HCT116 (cell line): ENCODE data around the gene MYEOV. TPM values are rescaled to one million over a fixed set of nuclear protein-coding genes. Genes with fewer than 3 reads are reported as not detected.

ENCODE experiments used
- ATAC-seq: fragments of 200-7000 bp; cut with Tn5 transposase; 2 replicates; pipeline ENCODE4 v1.9.1; 2020; ENCODE audit warnings: mild to moderate bottlenecking, moderate library complexity
- BruUV-seq: library from RNA; stranded (reverse); fragments of 400-500 nt; replicated peaks from 2 replicates; lab custom pipeline; 2021; lab: Mats Ljungman, UMichigan
- CTCF ChIA-PET: fragments of 300-600 bp; sonication (Branson Sonifier 250); formaldehyde crosslinking; loops from one replicate; lab custom pipeline; 2021; ENCODE audit warnings: antibody characterized with exemption; lab: Charles Lee
- POLR2A ChIA-PET: fragments of 300-600, 350-600 bp; sonication (Branson Sonifier 250); formaldehyde crosslinking; loops from one replicate; lab custom pipeline; 2021; ENCODE audit warnings: antibody characterized with exemption; lab: Charles Lee
- RAD21 ChIA-PET, 2 experiments: fragments of 300-600 bp; sonication (Branson Sonifier 250); formaldehyde crosslinking; loops; one replicate each; lab custom pipeline; 2023; ENCODE audit warnings: low total read pairs in 2 of 2; ENCODE audit not compliant: uncharacterized antibody in 2 of 2, unreplicated experiment in 2 of 2, low non-redundant PET in 1 of 2; lab: Charles Lee
- DNase-seq: peaks from one replicate; pipeline ENCODE4 v3.0.0-alpha.2; 2010; ENCODE audit warnings: low read depth, low spot score
- H2AFZ ChIP-seq: fragments of 200-600 bp; shearing (Covaris generic), sonication (generic); 2 replicates; pipeline ENCODE4 v1.6.1; 2017; ENCODE audit warnings: low read depth, mixed run types, mixed read lengths, antibody characterized with exemption, low read length; ENCODE audit not compliant: poor library complexity, severe bottlenecking
- H3K27ac ChIP-seq: 2 replicates; pipeline ENCODE4 v1.5.1; 2012; ENCODE audit warnings: low read depth, low read length
- H3K27me3 ChIP-seq: fragments of 200-600 bp; sonication (generic); 2 replicates; pipeline ENCODE4 v1.6.1; 2016; ENCODE audit warnings: mixed run types, low read length, mixed read lengths; ENCODE audit not compliant: insufficient read depth
- H3K36me3 ChIP-seq, 2 experiments: fragments of 200-500 bp in 1 of 2; fragments of 200-600 bp in 1 of 2; sonication (Bioruptor generic) in 1 of 2; sonication (generic) in 1 of 2; 2 replicates each; pipeline versions ENCODE4 v1.5.1 to v1.6.1; 2014 to 2016; ENCODE audit warnings: low read length in 2 of 2, inconsistent platforms in 1 of 2, mixed read lengths in 1 of 2, mixed run types in 1 of 2; ENCODE audit not compliant: insufficient read depth in 2 of 2, control insufficient read depth in 1 of 2
- H3K4me1 ChIP-seq, 2 experiments: fragments of 200-600 bp in 1 of 2; sonication (generic) in 1 of 2; 2 replicates each; pipeline versions ENCODE4 v1.5.1 to v1.6.1; 2012 to 2017; ENCODE audit warnings: low read length in 2 of 2, inconsistent platforms in 1 of 2, mild to moderate bottlenecking in 1 of 2, mixed read lengths in 1 of 2, mixed run types in 1 of 2, moderate library complexity in 1 of 2; ENCODE audit not compliant: insufficient read depth in 2 of 2, control insufficient read depth in 1 of 2
- H3K4me2 ChIP-seq: fragments of 200-600 bp; sonication (generic); 2 replicates; pipeline ENCODE4 v1.6.1; 2017; ENCODE audit warnings: mixed run types, low read length, mixed read lengths
- H3K4me3 ChIP-seq, 2 experiments: fragments of 200-600 bp in 1 of 2; sonication (generic) in 1 of 2; replicated peaks in 1 of 2; 2 replicates each; pipeline ENCODE4 v1.5.1; 2011 to 2016; ENCODE audit warnings: low read length in 2 of 2, control low read depth in 1 of 2, low read depth in 1 of 2, mild to moderate bottlenecking in 1 of 2, mixed read lengths in 1 of 2, mixed run types in 1 of 2
- H3K79me2 ChIP-seq: fragments of 200-600 bp; sonication (generic); 2 replicates; pipeline ENCODE4 v1.6.1; 2017; ENCODE audit warnings: mild to moderate bottlenecking, mixed run types, low read length, moderate library complexity, mixed read lengths; ENCODE audit not compliant: insufficient read depth
- H3K9ac ChIP-seq: fragments of 200-600 bp; sonication (generic); 2 replicates; pipeline ENCODE4 v1.6.1; 2016; ENCODE audit warnings: low read length, mixed read lengths
- H3K9me2 ChIP-seq: fragments of 200-600 bp; sonication (generic), shearing (Covaris generic); 2 replicates; pipeline ENCODE4 v1.6.1; 2017; ENCODE audit warnings: mixed run types, mild to moderate bottlenecking, moderate library complexity; ENCODE audit not compliant: insufficient read depth
- H3K9me3 ChIP-seq, 2 experiments: fragments of 200-500 bp in 1 of 2; fragments of 200-600 bp in 1 of 2; sonication (Bioruptor generic) in 1 of 2; sonication (generic) in 1 of 2; 2 replicates each; pipeline ENCODE4 v1.6.1; 2014 to 2017; ENCODE audit warnings: low read length in 2 of 2, mixed read lengths in 2 of 2, inconsistent platforms in 1 of 2, low read depth in 1 of 2, mild to moderate bottlenecking in 1 of 2, mixed run types in 1 of 2, moderate library complexity in 1 of 2; ENCODE audit not compliant: control insufficient read depth in 1 of 2, insufficient read depth in 1 of 2
- H4K20me1 ChIP-seq: fragments of 200-600 bp; sonication (generic), shearing (Covaris generic); 2 replicates; pipeline ENCODE4 v1.6.1; 2017; ENCODE audit warnings: mixed run types, mild to moderate bottlenecking, moderate library complexity; ENCODE audit not compliant: insufficient read depth
- CBX3 ChIP-seq: IDR thresholded peaks from 2 replicates; pipeline ENCODE4 v1.6.1; 2012; ENCODE audit warnings: low read depth
- CEBPB ChIP-seq: IDR thresholded peaks from 2 replicates; pipeline ENCODE4 v1.6.1; 2012; ENCODE audit warnings: low read depth
- EGR1 ChIP-seq: IDR thresholded peaks from 2 replicates; pipeline ENCODE4 v1.6.1; 2012; ENCODE audit warnings: low read depth
- EZH2 ChIP-seq: fragments of 200-600 bp; sonication (generic); IDR thresholded peaks from 2 replicates; pipeline ENCODE4 v1.6.1; 2017; ENCODE audit warnings: antibody characterized with exemption, mixed run types
- EZH2phosphoT487 ChIP-seq: fragments of 200-600 bp; IDR thresholded peaks from 2 replicates; pipeline ENCODE4 v1.6.1; 2018; ENCODE audit warnings: antibody characterized with exemption, borderline replicate concordance
- FOSL1 ChIP-seq: IDR thresholded peaks from 2 replicates; pipeline ENCODE4 v1.6.1; 2012; ENCODE audit warnings: low read depth
- JUND ChIP-seq: IDR thresholded peaks from 2 replicates; pipeline ENCODE4 v1.6.1; 2012
- POLR2A ChIP-seq: IDR thresholded peaks from 2 replicates; pipeline ENCODE4 v1.7.0; 2011; ENCODE audit warnings: borderline replicate concordance; ENCODE audit not compliant: insufficient read depth, insufficient read length; ENCODE audit errors: extremely low read depth
- POLR2AphosphoS5 ChIP-seq: IDR thresholded peaks from 2 replicates; pipeline ENCODE4 v1.6.1; 2011; ENCODE audit warnings: mild to moderate bottlenecking, low read depth, low read length, moderate library complexity
- RAD21 ChIP-seq: IDR thresholded peaks from 2 replicates; pipeline ENCODE4 v1.6.1; 2012; ENCODE audit warnings: low read depth, mild to moderate bottlenecking
- SIN3A ChIP-seq: IDR thresholded peaks from 2 replicates; pipeline ENCODE4 v1.6.1; 2012; ENCODE audit warnings: low read depth
- SP1 ChIP-seq: IDR thresholded peaks from 2 replicates; pipeline ENCODE4 v1.6.1; 2012; ENCODE audit warnings: low read depth
- SRF ChIP-seq: IDR thresholded peaks from 2 replicates; pipeline ENCODE4 v1.6.1; 2012; ENCODE audit warnings: low read depth
- YY1 ChIP-seq: IDR thresholded peaks from 2 replicates; pipeline ENCODE4 v1.6.1; 2011; ENCODE audit warnings: low read length, low read depth, moderate library complexity, mild to moderate bottlenecking; ENCODE audit not compliant: insufficient replicate concordance; ENCODE audit errors: extremely low read depth
- ZFX ChIP-seq: fragments of 450-650 bp; IDR thresholded peaks from 2 replicates; pipeline ENCODE4 v1.6.1; 2017
- ZNF274 ChIP-seq: fragments of 200-500 bp; sonication (Bioruptor generic); IDR thresholded peaks from 2 replicates; pipeline ENCODE4 v1.6.1; 2014; ENCODE audit warnings: mild to moderate bottlenecking, low read depth, low read length, inconsistent platforms
- intact Hi-C: fragments of 100-400 bp; cut with micrococcal nuclease; formaldehyde crosslinking; loops from 2 replicates; pipeline ENCODE4 v1.10.0; 2022
- total RNA-seq: library from RNA; stranded (reverse); gene quantifications from one replicate; pipeline ENCODE4 v1.2.1, GENCODE V29; 2021; ENCODE audit not compliant: unreplicated experiment
- TF ChIP-seq, protein P1 (sequence below): IDR thresholded peaks from 2 replicates; pipeline ENCODE4 v1.6.1; 2012
- TF ChIP-seq, protein P2 (sequence below): IDR thresholded peaks from 2 replicates; pipeline ENCODE4 v1.6.1; 2012; ENCODE audit warnings: low read depth
- TF ChIP-seq, protein P3 (sequence below), 3 experiments: fragments of 200-600 bp in 1 of 3; sonication (generic) in 1 of 3; IDR thresholded peaks in 2 of 3; conservative IDR thresholded peaks in 1 of 3; 2 replicates each; pipeline ENCODE4 v1.5.1; 2012 to 2017; ENCODE audit warnings: low read depth in 2 of 3, low read length in 2 of 3, antibody characterized with exemption in 1 of 3, borderline replicate concordance in 1 of 3, control low read depth in 1 of 3, mild to moderate bottlenecking in 1 of 3, mixed read lengths in 1 of 3, mixed run types in 1 of 3, moderate library complexity in 1 of 3; ENCODE audit not compliant: insufficient read depth in 1 of 3
- TF ChIP-seq, protein P4 (sequence below): IDR thresholded peaks from 2 replicates; pipeline ENCODE4 v1.6.1; 2012

The MYEOV gene
- total RNA-seq, 1 experiment from 2014 or later: 135 TPM

DNA sequence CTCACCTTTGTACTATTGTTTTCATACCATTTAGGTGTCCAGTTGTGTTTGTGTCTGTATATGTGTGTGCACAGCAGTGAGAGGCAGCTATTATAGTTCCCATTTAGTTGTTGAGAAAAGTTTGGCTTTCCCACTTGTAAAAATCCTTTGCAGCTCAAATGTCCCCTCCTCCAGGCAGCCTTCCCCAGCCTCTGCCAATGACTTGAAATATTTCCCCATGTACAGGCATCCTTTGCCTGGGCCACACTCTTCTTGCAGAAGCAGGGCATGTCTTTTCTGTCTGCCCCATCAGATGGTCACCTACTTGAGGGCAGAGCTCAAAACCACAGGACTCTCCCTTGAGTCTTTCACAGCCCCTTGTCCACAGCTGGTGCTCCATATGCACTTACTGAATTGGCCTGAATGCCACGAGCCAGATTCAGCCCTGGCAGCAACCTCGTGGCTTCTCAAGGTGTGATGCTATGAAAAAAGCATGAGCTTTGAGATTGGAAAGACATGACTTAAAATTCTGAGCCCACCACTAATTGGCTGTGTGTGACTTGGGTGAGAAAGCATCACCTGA is 39.3 kb downstream of the MYEOV start:
- no peak overlapping the region for H2AFZ ChIP-seq
- H3K9me2 ChIP-seq: no peaks in the 10 kb centered on the region
- BruUV-seq: no TSS peak
- H3K9ac ChIP-seq: no peak overlapping the region
- RAD21 ChIA-PET: no interaction called here
- TF ChIP-seq POLR2AphosphoS5 (no peak), RAD21 (no peak), POLR2A (no peak), SRF (no peak), CEBPB (no peak), EGR1 (no peak), ZFX (no peak), SP1 (no peak), FOSL1 (no peak), CBX3 (no peak), SIN3A (no peak), JUND (no peak), EZH2phosphoT487 (no peak), EZH2 (no peak), YY1 (no peak), ZNF274 (no peak)
- TF ChIP-seq, protein P1, sequence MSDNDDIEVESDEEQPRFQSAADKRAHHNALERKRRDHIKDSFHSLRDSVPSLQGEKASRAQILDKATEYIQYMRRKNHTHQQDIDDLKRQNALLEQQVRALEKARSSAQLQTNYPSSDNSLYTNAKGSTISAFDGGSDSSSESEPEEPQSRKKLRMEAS: no peak
- TF ChIP-seq, protein P2, sequence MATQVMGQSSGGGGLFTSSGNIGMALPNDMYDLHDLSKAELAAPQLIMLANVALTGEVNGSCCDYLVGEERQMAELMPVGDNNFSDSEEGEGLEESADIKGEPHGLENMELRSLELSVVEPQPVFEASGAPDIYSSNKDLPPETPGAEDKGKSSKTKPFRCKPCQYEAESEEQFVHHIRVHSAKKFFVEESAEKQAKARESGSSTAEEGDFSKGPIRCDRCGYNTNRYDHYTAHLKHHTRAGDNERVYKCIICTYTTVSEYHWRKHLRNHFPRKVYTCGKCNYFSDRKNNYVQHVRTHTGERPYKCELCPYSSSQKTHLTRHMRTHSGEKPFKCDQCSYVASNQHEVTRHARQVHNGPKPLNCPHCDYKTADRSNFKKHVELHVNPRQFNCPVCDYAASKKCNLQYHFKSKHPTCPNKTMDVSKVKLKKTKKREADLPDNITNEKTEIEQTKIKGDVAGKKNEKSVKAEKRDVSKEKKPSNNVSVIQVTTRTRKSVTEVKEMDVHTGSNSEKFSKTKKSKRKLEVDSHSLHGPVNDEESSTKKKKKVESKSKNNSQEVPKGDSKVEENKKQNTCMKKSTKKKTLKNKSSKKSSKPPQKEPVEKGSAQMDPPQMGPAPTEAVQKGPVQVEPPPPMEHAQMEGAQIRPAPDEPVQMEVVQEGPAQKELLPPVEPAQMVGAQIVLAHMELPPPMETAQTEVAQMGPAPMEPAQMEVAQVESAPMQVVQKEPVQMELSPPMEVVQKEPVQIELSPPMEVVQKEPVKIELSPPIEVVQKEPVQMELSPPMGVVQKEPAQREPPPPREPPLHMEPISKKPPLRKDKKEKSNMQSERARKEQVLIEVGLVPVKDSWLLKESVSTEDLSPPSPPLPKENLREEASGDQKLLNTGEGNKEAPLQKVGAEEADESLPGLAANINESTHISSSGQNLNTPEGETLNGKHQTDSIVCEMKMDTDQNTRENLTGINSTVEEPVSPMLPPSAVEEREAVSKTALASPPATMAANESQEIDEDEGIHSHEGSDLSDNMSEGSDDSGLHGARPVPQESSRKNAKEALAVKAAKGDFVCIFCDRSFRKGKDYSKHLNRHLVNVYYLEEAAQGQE: no peak
- TF ChIP-seq, protein P3, sequence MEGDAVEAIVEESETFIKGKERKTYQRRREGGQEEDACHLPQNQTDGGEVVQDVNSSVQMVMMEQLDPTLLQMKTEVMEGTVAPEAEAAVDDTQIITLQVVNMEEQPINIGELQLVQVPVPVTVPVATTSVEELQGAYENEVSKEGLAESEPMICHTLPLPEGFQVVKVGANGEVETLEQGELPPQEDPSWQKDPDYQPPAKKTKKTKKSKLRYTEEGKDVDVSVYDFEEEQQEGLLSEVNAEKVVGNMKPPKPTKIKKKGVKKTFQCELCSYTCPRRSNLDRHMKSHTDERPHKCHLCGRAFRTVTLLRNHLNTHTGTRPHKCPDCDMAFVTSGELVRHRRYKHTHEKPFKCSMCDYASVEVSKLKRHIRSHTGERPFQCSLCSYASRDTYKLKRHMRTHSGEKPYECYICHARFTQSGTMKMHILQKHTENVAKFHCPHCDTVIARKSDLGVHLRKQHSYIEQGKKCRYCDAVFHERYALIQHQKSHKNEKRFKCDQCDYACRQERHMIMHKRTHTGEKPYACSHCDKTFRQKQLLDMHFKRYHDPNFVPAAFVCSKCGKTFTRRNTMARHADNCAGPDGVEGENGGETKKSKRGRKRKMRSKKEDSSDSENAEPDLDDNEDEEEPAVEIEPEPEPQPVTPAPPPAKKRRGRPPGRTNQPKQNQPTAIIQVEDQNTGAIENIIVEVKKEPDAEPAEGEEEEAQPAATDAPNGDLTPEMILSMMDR (IDR thresholded peaks at IDR 0.05 in 2 of 3, conservative IDR thresholded peaks at IDR 0.05 in 1 of 3; ENCODE audit: borderline replicate concordance in 1 of 3, insufficient read depth in 1 of 3, low read depth in 2 of 3, low read length in 2 of 3): no peak
- TF ChIP-seq, protein P4, sequence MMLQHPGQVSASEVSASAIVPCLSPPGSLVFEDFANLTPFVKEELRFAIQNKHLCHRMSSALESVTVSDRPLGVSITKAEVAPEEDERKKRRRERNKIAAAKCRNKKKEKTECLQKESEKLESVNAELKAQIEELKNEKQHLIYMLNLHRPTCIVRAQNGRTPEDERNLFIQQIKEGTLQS: no peak
- peaks cover 96% of the 10 kb centered on the region for H3K79me2 ChIP-seq
- no peaks in the 10 kb centered on the region for H3K9me3 ChIP-seq
- POLR2A ChIA-PET: interaction anchor here (1.1 kb wide), 1 partner anchor 36 kb away, joined by 3 read pairs; no protein-coding TSS in a partner anchor
- CTCF ChIA-PET: no interaction called here
- no peaks in the 10 kb centered on the region for H3K36me3 ChIP-seq
- peaks cover 18 to 79% of the 10 kb centered on the region in 2 experiments for H3K4me1 ChIP-seq
- intact Hi-C loops: no loop called here
- no peaks in the 10 kb centered on the region for H3K27me3 ChIP-seq
- H3K4me2 ChIP-seq: no peak overlapping the region; the same call in 1 of the 2 replicates
- no peaks in the 10 kb centered on the region for H4K20me1 ChIP-seq
- no peak overlapping the region for H3K4me3 ChIP-seq
- DNase-seq: no peak
- ATAC-seq: no peak
- no peak overlapping the region for H3K27ac ChIP-seq
